ENCODE data around the gene MSMB. TPM values are rescaled to one million over a fixed set of nuclear protein-coding genes. Genes with fewer than 3 reads are reported as not detected.
"Not testable (repeated sequence)": the region's sequence is repeated elsewhere in the genome, so short reads cannot be mapped to it uniquely, and the experiment has no call there.

MSMB gene, protein sequence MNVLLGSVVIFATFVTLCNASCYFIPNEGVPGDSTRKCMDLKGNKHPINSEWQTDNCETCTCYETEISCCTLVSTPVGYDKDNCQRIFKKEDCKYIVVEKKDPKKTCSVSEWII
- total RNA-seq: not detected
- long read RNA-seq: 0 reads

DNA sequence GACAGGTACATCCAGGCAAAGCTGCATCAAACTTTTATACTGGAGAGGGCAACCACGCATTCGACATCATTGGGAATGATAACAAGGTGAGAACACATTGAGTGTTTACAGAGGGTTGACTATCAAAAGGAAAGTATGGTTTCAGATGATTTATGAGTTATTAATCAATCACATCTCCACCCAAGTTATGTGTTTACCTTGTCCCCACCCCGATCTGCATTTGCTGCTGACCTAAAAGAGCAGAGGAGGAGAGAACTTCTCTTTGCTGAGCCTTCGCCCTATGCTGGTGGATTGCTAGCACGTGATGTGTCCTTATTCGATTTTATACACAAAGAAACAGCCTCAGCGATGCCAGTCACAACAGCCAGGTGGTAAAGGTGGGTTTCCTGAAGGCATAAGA lies at the start of gene MSMB:
MSMB (minus strand) TSS at position 9 of the 400 bp plus-strand sequence. CDS start 32 bp downstream, outside the sequence.
- DNase-seq (ENCODE audit: low spot score): no peak

DNA sequence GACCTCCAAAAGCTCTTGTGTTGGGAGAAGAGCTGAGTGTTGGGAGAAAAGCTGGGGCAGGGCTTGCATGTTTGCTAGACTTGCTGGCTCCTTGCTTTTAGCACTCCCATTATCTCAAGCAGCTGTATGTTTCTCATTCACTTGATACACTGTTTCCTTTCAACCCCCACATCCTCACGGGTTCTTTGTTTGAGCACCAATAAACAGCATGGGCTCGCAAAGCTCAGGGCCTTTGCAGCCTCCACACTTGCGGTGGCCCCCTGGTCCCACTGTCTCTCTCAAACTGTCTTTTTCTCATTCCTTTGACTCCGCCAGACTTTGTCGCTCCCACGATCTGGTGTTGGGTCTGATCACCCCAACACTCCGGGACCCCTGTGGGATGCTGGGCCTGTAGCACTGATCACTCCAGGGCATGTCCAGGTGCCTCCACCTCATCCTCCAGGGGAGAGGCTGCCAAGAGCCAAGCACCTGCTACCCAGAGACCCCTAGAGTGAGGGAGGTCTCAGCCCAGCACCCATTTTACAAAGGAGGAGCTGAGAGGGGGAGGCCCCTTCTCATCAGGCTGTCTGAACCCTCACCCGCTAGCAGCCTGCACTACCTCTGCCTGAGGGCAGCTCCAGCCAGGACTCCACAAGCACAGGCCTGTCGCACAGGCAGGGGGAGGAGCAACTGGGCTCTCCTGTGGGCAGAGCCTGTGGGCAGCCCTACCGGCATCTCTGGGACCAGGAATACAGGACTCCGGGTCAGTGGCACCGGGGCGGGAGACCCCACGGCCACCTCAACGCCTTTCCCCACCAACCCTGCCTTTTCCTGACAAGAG lies 49.1 kb upstream of the MSMB start:
- DNase-seq (ENCODE audit: low spot score): no peak

DNA sequence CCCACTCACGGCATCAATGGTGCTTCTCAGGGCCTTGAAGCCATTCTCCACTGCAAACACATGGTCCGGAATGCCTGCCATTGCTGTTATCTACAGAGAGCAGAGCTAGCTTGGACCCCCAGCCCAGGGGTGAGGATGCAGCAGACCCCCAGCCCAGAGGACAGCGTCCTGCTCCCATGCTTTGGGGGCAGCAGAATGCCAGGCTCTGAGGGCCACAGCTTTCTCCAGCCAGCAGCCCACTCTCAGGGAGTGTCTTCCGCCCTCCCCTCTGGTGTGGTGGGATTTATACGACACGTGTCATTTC lies 48.1 kb upstream of the MSMB start:
- DNase-seq (ENCODE audit: low spot score): no peak

DNA sequence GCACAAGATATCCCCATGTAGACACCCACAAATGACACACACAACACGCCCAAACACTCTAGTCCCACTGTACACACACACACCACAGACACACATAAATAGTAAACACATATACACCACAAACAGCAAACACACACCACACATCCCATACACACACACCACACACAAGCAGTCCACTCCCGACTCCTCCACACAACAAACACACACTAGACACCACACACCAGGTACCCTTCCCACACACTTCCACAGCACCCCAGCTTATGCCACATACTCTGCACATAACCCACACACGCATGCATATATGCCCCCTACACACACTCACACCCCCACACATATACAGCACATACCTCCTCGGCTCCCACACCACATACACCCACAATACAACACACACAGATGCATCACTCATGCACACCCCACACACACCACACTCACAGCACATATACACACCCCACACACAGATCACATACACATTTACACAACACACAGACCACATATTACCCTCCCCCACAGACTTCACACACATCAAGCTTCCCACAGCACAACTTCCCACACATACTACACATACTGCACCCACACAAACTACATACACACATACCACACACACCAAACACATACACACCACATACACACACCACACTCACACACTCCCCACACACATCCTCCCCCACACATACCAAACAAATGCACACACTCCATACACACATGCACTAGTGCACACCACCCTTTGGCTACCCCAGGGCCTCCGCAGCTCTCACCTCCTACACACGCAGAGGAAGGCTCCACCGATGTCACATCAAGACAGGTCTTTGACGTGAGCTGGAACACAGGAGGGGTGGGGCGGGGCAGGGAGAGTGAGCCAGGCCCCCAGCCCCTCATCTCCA lies 47.5 kb upstream of the MSMB start:
- DNase-seq (ENCODE audit: low spot score): not testable (repeated sequence)

DNA sequence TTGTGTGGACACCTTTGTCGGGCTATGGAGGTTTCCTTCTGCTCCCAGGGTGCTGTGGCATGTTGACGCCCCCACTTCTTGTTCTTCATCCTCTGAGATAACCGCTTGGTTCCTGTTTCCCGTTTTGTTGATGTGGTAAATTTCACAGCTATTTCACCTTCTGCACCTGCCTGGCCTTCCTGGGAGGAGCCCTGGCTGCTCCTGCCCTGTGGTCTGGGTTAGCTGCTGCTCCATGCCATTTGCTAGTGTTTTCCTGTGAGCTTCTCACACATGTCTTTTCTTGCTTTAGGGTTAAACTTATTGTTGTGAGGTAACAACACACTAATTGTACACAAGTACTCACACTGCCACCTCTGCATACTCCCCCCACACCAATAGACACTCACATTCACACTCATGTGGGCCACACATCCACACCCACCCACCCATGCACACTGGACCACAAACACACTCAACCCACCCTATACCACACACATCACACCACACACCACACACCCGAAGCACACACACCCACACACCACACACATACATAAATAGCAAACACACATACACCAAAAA lies 46.5 kb upstream of the MSMB start:
- DNase-seq (ENCODE audit: low spot score): no peak

DNA sequence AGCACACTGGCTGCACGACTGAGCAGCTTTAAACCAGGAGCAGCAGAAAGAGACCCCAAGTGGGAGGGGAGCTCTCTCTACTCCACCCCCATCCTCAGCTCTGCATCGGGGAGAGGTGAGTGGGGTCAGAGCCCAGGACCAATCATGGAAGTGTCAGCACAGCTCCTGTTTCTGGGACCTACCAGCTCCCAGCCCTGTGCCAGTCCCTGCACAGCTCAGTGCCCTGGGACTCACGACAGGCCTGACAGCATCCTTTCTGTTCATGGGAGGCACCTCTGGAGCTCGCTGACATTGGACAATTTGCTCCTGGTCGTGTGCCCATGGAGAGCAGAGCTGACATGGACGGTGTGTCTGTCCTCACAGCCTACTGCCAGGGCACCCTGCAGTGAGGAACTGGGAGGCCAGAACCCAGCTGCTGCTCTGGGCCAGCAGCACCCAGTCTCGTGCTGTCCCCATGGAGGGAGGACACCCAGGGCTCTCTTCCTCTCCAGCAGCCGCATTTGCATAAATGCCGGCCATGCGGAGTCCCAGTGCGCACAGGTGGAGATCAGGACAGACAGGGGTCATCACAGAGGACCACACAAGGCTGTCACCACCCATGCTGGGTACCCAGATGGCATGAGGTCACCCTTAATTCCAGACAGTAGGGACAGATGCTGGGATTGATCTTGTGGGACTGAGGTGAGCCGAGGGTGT lies 45.9 kb upstream of the MSMB start:
- no peak for DNase-seq (ENCODE audit: low spot score)

DNA sequence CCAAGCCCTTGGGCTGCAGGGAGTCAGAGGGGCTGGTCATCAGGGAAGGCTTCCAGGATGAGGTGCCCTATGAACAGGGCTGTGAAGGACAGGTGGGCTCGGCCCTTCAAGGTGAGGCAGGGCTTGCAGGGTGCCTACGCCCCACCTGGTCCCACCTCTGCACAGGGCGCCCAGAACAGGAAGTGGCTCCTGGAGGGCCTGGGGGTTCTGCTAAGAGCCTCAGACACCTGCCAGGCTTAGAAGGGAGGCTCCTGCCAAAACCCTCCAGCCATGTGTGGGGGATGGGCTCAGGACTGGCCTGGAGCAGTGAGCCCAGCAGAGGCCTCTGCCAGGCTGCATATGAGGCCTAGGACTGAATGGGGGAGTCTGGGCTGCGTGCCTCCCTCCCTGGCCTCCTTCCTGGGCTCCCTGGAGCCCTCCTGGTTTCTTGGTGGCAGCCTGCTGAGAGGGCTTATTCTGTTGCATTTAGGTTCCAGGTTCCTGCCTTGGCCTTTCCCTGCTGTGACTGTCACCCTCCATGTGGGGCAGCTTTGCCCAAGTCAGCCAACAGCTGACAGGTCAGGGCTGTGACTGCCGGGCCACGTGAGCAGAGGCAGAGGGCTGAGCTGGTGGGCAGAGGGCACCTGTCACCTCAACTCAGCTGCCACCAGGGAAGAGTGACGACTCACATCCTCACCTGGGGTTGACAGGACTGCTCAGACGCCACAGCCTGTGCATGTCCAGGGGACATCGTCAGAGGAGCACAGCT lies 45.2 kb upstream of the MSMB start:
- no peak for DNase-seq (ENCODE audit: low spot score)

DNA sequence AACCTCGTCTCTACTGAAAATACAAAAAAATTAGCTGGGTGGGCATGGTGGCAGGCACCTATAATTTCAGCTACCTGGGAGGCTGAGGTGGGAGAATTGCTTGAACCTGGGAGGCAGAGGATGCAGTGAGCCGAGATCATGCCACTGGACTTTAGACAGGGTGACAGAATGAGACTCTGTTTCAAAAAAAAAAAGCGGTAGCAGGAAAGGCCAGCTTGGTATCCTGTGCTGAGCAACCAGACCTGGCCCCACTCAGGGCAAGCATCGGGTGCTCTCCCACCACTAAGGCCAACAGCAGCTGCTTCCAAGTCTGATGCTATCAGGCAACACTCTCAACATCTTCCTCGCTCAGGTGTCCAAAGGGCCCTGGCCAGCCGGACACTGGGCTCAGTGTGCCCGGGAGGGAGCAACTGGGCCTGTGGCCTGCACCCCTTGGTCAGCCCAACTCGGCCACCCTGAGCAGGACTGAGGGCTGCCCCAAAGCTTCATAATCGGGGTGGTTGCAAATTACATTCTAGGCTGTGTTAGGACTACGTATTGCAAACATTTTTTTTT lies 44.3 kb upstream of the MSMB start:
- no peak for DNase-seq (ENCODE audit: low spot score)

DNA sequence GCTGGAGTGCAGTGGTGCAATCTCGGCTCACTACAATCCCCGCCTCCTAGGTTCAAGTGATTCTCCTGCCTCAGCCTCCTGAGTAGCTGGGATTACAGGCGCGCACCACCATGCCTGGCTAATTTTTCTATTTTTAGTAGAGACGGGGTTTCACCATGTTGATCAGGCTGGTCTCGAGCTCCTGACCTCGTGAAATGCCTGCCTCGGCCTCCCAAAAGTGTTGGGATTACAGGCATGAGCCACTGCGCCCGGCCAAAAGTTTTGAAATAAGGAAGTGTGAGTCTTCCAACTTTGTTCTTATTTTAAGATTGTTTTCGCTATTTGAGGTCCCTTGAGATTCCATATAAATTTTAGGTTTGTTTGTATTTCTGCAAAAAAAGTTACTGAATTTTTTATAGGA lies 41.3 kb upstream of the MSMB start:
- not testable (repeated sequence) for DNase-seq (ENCODE audit: low spot score)

DNA sequence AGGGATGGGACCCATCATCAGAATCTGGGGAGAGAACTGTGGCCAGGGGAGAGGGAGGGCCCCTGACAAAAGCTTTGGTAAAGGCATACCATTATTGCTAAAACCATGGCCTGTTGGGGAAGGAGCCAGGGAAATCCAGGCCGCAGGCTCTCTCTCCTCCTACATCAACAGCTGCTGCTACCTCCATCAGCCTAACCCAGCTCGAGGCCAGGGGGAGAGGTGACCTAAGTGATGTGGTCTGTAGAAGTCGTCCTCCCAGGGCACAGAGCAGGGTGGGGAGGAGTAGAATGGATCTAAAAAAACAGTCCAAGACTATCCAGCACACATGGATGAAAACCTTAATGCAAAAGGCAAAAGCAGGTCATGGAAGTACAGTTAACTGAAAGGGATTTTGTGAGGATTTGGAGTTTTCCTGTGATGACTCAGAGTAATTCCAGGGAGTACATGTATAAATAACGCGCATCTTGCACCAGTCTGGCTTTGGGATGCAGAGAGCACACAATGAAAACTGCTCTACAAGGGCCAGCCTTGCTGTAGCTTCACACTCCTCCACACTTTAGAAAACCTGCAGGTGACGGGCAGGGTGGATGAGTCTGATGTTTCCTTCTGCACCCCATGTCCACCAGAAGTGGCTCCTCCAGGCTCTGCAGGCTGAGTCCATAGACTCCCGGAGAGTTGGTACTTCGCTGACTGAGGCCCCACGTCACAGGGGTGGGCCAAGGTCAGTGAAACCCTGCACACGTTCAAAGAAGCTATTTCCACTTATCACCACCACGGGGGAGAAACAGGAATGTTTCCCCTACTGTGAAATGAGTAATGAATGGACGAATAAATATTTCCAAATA lies 38.5 kb upstream of the MSMB start:
- DNase-seq (ENCODE audit: low spot score): no peak

DNA sequence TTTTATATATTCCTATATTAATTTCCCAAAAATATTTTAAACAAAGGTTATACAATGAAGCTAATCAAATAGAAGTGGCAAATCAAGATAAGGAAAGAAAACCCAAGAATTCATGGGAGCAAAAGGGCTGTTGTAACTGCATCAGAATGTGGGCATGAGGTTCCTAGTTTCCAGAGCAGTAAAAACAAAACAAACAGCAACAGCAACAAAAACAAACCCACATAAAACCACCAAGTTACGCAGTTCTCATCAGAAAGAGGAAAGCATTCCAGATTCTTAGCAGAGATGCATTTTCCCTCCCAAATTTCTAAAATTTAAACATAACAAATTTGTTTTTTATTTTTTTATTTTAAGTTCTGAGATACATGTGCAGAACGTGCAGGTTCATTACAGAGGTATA lies 34.8 kb upstream of the MSMB start:
- no peak for DNase-seq (ENCODE audit: low spot score)

DNA sequence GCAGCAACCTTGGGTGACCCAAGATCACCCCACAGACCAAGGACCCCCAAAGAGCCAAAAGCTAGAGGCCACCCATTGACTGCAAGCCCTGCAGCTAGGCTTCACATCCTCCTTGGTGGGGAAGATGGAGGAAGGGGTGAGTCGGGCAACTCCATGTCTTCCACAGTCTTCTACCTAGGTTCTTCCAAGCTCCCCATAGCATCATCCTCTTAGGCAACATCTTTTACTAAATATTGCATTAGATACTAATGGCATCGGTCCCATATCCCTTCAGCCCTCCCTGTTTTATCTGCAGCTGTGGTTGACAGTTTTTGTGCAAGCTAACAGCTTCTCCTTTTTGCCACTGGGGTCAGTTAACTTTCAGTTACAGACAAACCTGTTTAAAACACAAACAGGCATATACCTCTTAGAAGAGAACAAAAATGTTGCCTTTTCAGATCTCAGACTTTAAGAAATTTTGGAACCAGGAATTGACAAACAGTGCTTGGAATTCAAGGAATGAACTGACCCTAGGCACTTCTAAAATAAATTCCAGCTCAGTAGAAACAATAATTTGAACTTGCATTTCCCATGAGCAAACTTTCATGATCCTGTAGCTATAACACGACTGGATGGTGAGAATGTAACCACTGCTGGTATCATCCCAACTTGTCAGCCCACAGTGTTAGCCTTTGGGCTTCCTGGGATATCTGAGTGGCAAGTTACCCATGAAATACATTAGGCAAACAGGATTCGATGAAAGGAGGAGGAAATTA lies 33.9 kb upstream of the MSMB start:
- DNase-seq (ENCODE audit: low spot score): no peak

DNA sequence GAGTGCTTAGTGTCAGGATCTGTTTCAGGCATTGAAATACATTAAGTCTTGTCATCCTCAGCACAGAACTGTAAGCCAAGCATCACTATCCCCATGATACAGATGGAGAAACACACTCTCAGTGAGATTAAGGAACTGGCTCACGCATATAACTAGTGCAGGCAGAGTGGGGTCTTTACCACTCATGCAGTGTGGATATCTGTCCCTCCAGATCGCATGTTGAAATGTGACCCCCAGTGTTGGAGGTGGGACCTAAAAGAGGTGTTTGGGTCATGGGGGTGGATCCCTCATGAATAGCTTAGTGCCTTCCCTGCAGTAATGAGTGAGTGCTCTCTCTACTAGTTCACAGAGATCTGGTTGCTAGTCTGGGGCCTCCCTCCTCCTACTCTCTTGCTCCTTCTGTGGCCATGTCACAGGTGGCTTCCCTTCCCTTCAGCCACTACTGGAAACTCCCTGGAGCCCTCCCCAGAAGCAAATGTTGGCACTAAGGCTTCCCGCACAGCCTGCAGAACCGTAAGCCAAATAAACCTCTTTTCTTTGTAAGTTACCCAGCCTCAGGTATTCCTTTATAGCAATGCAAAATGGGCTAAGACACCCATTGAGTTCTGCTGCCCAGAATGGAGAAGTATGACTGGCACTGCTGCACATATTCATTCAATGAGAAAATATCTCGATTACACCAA lies 31.8 kb upstream of the MSMB start:
- no peak for DNase-seq (ENCODE audit: low spot score)

DNA sequence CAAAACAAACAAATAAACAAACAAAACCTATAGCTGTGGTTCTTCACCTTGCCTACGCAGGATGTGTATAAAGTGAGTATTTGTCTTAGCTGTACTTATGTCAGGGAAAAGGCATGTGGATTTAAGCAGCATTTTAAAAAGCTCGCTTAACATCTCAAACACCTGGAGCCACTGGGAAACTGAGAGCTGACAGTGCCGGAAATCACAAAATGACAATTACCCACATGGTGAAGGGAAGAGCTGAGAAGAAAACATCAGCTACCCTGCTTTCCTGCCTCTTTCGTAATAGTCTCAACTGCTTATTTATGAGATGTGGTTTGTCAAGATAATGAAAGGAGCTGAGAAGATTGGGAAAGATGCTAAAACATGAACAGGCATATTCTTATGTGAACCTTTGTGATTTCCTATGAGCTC lies 31.1 kb upstream of the MSMB start:
- no peak for DNase-seq (ENCODE audit: low spot score)

DNA sequence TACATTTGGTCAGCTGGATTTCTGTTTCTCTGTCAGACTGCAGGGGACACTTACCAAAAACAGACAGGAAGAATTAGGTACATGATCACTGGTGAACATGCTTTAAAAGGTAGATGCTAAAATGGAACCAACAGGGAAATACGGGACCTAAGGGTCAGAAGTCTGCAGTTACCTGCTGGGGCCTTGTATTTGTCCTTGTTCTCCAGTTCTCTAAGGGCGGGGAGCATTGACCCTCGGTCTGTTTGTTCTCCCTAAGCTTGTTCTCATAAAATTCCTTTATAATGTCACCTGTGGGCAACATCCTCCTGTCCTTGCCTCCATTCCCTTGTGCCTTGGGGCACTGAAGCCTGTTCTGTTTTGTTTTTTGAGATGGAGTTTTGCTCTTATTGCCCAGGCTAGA lies 29.8 kb upstream of the MSMB start:
- no peak for DNase-seq (ENCODE audit: low spot score)

DNA sequence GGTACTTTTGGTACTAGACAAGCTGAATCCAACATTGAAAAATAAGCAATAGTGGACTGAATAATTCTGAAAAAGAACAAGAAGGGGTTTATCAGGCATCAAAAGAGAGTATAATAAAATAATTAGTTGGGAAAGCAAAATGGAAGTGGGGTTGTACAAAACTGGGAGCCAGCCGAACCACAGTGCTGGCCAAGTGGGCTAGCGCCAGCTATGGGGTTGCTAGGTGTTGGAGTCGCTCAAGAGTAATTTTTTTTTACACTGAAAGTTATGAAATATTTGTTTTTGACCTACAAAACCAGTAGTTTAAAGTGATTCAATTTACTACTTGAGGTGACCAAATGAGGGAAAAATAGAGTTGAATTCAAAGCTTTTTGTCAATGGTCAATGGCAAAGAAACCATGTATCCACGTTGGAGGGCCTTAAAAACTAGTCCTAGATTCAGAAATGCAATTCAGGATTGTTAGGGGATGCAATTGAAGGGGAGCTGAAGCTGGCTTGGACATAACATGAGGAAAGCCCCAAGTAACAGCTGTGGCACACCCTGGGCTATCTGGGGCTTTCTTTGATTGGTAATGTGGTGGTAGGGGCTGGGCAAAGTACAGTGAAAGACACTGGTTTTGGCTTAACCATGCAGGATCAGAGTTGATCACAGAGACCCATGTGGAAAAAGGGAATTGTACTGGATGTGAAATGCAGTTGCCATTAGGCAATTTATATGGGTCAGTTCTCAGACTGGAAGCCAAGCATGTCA lies 28.3 kb upstream of the MSMB start:
- DNase-seq (ENCODE audit: low spot score): no peak

DNA sequence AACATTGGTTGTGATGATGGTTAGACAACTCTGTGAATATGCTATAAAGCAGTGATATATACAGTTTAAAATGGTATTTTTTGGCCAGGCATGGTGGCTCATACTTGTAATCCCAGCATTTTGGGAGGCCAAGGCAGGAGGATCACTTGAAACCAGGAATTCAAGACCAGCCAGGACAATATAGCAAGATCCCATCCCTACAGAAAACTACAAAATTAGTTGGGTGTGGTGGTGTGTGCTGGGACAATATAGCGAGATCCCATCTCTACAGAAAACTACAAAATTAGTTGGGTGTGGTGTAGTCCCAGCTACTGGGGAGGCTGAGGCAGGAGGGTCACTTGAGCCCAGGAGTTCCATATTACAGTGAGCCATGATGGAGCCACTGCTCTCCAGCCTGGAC lies 27.5 kb upstream of the MSMB start:
- DNase-seq (ENCODE audit: low spot score): no peak

All from mesenteric fat pad (tissue), 1 donor.